A673 (cell line): ENCODE measurements around the gene SLX9.

Experiments used
- EZH2 ChIP-seq: fragments of 200-600 bp; sonication (generic); IDR thresholded peaks from 2 replicates; pipeline ENCODE4 v1.6.1; 2017; ENCODE audit warnings: borderline replicate concordance, low read depth, mild to moderate bottlenecking, mixed read lengths, antibody characterized with exemption, low read length; ENCODE audit not compliant: poor library complexity, severe bottlenecking
- TF ChIP-seq, protein P1 (sequence below): fragments of 300-800, 200-600 bp; sonication (generic); conservative IDR thresholded peaks from 2 replicates; pipeline ENCODE4 v1.5.1; 2017; ENCODE audit warnings: low read depth, mild to moderate bottlenecking, antibody characterized with exemption, low read length, moderate library complexity, mixed read lengths

- TF ChIP-seq, protein P1, sequence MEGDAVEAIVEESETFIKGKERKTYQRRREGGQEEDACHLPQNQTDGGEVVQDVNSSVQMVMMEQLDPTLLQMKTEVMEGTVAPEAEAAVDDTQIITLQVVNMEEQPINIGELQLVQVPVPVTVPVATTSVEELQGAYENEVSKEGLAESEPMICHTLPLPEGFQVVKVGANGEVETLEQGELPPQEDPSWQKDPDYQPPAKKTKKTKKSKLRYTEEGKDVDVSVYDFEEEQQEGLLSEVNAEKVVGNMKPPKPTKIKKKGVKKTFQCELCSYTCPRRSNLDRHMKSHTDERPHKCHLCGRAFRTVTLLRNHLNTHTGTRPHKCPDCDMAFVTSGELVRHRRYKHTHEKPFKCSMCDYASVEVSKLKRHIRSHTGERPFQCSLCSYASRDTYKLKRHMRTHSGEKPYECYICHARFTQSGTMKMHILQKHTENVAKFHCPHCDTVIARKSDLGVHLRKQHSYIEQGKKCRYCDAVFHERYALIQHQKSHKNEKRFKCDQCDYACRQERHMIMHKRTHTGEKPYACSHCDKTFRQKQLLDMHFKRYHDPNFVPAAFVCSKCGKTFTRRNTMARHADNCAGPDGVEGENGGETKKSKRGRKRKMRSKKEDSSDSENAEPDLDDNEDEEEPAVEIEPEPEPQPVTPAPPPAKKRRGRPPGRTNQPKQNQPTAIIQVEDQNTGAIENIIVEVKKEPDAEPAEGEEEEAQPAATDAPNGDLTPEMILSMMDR, result no peak
- TF ChIP-seq EZH2, result no peak
Observed at GRCh38 chr21:44953628-44954021, 13.8 kb downstream of the SLX9 start.
